ENCODE results near the gene CKAP2L. TPM values are rescaled to one million over a fixed set of nuclear protein-coding genes. Genes with fewer than 3 reads are reported as not detected.

The CKAP2L gene
- total and polyA plus RNA-seq, 9 donors = 0.11 to 1.4 (median 0.15) TPM; not detected in 3

DNA sequence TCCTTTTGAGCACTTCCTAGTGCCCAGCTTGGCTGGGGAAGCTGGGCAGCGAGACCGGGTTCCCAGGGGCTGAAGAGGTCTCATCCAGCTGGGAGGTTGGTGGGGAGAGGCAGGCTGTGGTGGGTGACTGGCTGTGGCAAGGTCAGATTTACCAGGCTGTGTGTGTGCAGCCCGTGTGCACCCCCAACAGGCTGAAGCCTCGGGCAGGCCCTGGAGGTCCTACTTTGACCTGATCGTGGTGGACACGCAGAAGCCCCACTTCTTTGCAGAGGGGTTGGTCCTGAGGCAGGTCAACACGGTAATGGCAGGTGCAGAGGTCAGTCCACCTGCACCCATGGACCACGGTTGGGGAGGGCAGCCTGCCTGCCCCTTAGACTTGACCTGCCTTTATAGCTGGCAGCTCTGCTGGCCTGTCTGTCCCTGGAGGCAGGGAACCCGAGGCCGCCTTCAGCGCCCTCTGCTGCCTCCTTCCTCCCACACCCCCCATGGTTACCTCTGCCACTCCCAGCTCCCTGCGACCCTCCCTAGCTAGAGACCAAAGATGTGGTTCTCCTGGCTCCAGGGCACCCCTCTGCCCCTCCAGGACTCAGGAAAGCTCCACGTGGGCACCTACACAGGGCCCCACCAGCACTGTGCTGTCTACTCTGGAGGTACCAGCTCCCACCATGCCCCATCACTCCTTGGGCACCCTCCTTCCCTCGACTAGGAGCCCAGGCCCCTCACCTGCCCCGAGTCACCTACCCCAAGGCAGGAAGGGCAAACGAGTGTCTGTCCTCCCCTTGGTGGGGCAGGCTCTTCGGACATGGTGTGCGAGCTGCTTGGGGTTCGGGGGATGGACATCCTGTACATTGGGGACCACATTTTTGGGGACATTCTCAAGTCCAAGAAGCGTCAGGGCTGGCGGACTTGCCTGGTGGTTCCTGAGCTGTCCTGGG, 39.6 kb downstream of the CKAP2L start:
- Histone ChIP-seq H3K27me3 (no peaks in the 10 kb centered on the region), H3K36me3 (no peaks in the 10 kb centered on the region)
- intact Hi-C loops (cut with DNase I) = loop anchor here in 2 of 4 donors (5.0 to 10.0 kb wide), 2 partner anchors 100 to 123 kb away; no protein-coding TSS in a partner anchor

DNA sequence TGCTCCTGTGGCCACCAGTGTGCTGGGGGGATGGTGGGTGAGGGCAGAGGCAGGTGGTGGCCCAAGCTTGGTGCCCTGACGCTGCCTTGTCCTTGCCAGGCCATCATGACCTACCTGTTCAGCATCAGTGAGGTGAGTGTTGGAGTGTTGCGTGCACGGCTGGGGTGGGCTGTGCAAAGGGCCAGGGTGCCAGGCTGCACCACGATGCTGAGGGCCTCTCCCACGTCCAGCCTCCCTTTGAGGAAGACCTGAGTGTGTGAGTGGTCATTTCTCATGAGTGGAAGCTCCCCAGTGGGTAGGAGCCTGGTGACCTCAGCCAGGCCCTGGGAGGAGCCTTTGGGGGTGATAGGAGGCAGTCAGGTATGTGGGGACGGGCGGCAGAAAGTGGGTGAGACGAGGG, 40.4 kb downstream of the CKAP2L start:
- TF ChIP-seq POLR2A (IDR thresholded peaks at IDR 0.05) (no peak), EP300 (IDR thresholded peaks at IDR 0.05) (no peak)
- TF ChIP-seq, protein P1, sequence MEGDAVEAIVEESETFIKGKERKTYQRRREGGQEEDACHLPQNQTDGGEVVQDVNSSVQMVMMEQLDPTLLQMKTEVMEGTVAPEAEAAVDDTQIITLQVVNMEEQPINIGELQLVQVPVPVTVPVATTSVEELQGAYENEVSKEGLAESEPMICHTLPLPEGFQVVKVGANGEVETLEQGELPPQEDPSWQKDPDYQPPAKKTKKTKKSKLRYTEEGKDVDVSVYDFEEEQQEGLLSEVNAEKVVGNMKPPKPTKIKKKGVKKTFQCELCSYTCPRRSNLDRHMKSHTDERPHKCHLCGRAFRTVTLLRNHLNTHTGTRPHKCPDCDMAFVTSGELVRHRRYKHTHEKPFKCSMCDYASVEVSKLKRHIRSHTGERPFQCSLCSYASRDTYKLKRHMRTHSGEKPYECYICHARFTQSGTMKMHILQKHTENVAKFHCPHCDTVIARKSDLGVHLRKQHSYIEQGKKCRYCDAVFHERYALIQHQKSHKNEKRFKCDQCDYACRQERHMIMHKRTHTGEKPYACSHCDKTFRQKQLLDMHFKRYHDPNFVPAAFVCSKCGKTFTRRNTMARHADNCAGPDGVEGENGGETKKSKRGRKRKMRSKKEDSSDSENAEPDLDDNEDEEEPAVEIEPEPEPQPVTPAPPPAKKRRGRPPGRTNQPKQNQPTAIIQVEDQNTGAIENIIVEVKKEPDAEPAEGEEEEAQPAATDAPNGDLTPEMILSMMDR (IDR thresholded peaks at IDR 0.05) = no peak
- DNase-seq = no peak

More for the DNA sequence above, 39.6 kb downstream of the CKAP2L start:
- no peak for TF ChIP-seq POLR2A (IDR thresholded peaks at IDR 0.05)
- Histone ChIP-seq H3K9me3 (no peaks in the 10 kb centered on the region), H3K4me1 (ENCODE audit: insufficient read depth) (no peaks in the 10 kb centered on the region), H3K27ac (no peak overlapping the region), H3K4me3 (no peak overlapping the region)
- no peak for DNase-seq
- WGBS, 3 donors = 79 to 84% (median 83%) methylated on average over 19 to 21 of the region's 21 CpGs

DNA sequence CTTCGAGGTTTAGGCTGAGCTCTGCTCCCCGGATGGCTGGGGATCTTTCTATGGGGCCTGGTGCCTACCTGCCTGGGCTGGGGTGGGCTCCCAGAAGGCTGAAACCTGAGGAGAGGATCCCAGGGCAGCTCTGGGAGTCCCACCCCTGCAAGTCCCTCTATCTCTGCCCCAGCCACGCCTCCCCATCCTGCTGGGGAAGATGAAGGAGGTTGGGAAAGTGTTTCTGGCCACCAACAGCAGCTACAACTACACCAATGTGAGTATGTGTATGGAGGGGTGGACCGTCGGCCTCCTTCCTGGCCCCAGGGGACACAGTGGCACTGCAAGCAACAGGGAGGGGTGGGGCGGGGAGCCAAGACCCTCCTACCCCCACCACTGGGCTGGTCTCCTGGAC, 40.9 kb downstream of the CKAP2L start:
- WGBS, 3 donors = 85 to 94% (median 91%) methylated on average over 6 of the region's 6 CpGs
- Histone ChIP-seq H3K4me1 (ENCODE audit: insufficient read depth) (no peaks in the 10 kb centered on the region), H3K9me3 (no peaks in the 10 kb centered on the region), H3K27ac (no peak overlapping the region), H3K27me3 (no peaks in the 10 kb centered on the region), H3K36me3 (no peaks in the 10 kb centered on the region), H3K4me3 (no peak overlapping the region)
- intact Hi-C loops (cut with DNase I) = loop anchor here in 1 of 4 donors (10.0 kb wide), 1 partner anchor 99 kb away; no protein-coding TSS in a partner anchor
- TF ChIP-seq POLR2A (IDR thresholded peaks at IDR 0.05) = no peak
- DNase-seq = no peak

More for the DNA sequence above, 40.4 kb downstream of the CKAP2L start:
- intact Hi-C loops (cut with DNase I) = loop anchor here in 1 of 4 donors (10.0 kb wide), 1 partner anchor 99 kb away; no protein-coding TSS in a partner anchor
- Histone ChIP-seq H3K9me3 (no peaks in the 10 kb centered on the region), H3K36me3 (no peaks in the 10 kb centered on the region), H3K4me3 (no peak overlapping the region), H3K27me3 (no peaks in the 10 kb centered on the region), H3K27ac (no peak overlapping the region), H3K4me1 (ENCODE audit: insufficient read depth) (no peaks in the 10 kb centered on the region)
- 88 to 91% (median 89%) methylated on average over 8 of the region's 8 CpGs for whole genome bisulfite sequencing, 3 donors

DNA sequence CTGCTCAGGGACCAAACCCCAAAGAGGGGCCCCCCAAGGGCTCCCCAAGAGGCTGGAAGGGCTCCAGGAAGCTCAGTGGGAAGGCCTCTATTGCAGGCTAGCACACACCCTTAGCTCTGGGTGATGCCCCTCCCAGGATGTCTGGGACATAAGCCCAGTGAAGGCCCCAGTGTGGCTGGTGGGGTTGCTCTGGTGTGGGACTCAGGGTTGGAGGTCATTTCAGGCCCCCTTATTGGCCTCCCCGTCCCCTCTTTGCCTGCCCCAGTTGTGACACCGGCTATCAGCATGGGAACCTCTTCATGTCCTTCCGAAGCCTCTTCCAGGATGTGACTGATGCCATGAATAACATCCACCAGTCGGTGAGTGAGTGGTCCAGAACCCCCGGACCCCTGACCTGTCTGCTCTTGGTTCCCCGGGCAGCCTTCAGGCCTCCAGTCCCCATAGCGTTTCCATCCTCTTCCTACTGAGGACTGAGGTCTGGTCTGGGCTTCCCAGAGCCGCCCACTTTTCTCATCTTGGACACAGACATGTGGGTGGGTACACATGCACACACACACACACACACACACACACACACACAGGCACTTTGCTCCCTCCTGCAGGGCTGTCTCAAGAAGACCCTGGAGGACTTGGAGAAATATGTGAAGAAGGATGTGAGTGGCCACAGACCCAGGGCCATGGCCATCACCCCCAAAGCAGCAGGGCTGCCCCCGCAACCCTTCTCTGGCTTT, 41.4 kb downstream of the CKAP2L start:
- no peak for TF ChIP-seq EP300 (IDR thresholded peaks at IDR 0.05)
- TF ChIP-seq, protein P1 (IDR thresholded peaks at IDR 0.05) = no peak
- TF ChIP-seq POLR2A (IDR thresholded peaks at IDR 0.05) = no peak
- 91 to 97% (median 91%) methylated on average over 9 of the region's 9 CpGs for WGBS, 3 donors
- intact Hi-C loops (cut with DNase I) = loop anchor here in 1 of 4 donors (10.0 kb wide), 1 partner anchor 98 kb away; no protein-coding TSS in a partner anchor
- H3K27me3 ChIP-seq = no peaks in the 10 kb centered on the region
- no peak overlapping the region for H3K27ac ChIP-seq
- no peak overlapping the region for H3K4me3 ChIP-seq
- no peak for DNase-seq
- no peaks in the 10 kb centered on the region for H3K36me3 ChIP-seq
- H3K9me3 ChIP-seq = no peaks in the 10 kb centered on the region
- no peaks in the 10 kb centered on the region for H3K4me1 ChIP-seq (ENCODE audit: insufficient read depth)

DNA sequence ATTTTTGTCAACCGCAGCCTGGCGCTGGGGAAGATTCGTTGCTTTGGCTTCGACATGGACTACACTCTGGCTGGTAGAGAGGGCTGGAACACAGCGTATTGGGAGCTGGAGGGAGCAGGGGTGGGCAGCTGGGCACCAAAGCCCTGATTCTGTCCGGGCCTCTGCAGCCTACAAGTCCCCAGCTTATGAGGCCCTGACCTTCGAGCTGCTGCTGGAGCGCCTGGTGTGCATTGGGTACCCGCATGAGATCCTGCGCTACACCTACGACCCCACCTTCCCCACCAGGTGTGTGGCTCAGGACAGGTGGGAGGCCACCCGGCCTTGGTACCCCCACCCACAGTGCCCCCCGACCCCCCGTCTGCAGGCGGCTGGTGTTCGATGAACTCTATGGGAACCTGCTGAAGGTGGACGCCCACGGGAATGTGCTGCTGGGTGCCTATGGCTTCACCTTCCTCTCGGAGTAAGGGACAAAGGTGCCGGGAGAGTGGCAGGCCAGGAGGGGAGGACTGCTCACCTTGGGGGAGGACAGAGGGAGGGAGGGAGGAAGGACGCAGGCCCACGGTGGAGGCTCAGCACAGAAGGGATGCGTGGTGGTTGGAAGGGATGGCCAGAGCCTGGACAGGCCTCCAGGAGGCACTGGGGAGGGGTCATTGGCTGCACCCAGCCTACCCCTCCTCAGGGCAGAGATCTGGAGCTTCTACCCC, 42.4 kb downstream of the CKAP2L start:
- WGBS, 3 donors = 81 to 91% (median 85%) methylated on average over 23 of the region's 23 CpGs
- Histone ChIP-seq H3K9me3 (no peaks in the 10 kb centered on the region), H3K36me3 (no peaks in the 10 kb centered on the region), H3K27me3 (no peaks in the 10 kb centered on the region), H3K4me3 (no peak overlapping the region), H3K4me1 (ENCODE audit: insufficient read depth) (no peaks in the 10 kb centered on the region), H3K27ac (no peak overlapping the region)
- no peak for TF ChIP-seq EP300 (IDR thresholded peaks at IDR 0.05)
- no peak for TF ChIP-seq POLR2A (IDR thresholded peaks at IDR 0.05)
- TF ChIP-seq, protein P1 (IDR thresholded peaks at IDR 0.05) = no peak
- DNase-seq = no peak
- intact Hi-C loops (cut with DNase I) = loop anchor here in 1 of 4 donors (10.0 kb wide), 1 partner anchor 97 kb away; no protein-coding TSS in a partner anchor
